T-helper 2 cell treated with Interferon-gamma antibody and Interleukin-4, amounts not matched to agents 5 μg/mL and 100 μg/mL, for 36 hours (primary cell): ENCODE measurements around the gene AZGP1.
"Not testable (repeated sequence)": the region's sequence is repeated elsewhere in the genome, so short reads cannot be mapped to it uniquely, and the experiment has no call there.

ENCODE experiments used
- DNase-seq: peaks from one replicate; pipeline ENCODE4 v3.0.0; 2021; ENCODE audit warnings: low spot score
- H3K27ac Mint-ChIP-seq: one replicate; pipeline ENCODE4 v1.8.0; 2021; ENCODE audit warnings: mild to moderate bottlenecking, mixed read lengths
- H3K27me3 Mint-ChIP-seq: one replicate; pipeline ENCODE4 v1.8.0; 2021; ENCODE audit warnings: low read depth, mixed read lengths
- H3K36me3 Mint-ChIP-seq: one replicate; pipeline ENCODE4 v1.8.0; 2021; ENCODE audit warnings: low read depth, mixed read lengths
- H3K4me1 Mint-ChIP-seq: one replicate; pipeline ENCODE4 v1.8.0; 2021; ENCODE audit warnings: low read depth, mixed read lengths
- H3K4me3 Mint-ChIP-seq: one replicate; pipeline ENCODE4 v1.8.0; 2022; ENCODE audit warnings: mild to moderate bottlenecking, moderate library complexity, mixed read lengths
- H3K9me3 Mint-ChIP-seq: one replicate; pipeline ENCODE4 v1.8.0; 2021; ENCODE audit warnings: mixed read lengths

The AZGP1 gene

GRCh38 chr7:99987846-99988245, 12.0 kb upstream of the AZGP1 start:
- no peak overlapping the region for H3K27ac Mint-ChIP-seq
- peaks cover 19% of the 10 kb centered on the region for H3K27me3 Mint-ChIP-seq
- H3K36me3 Mint-ChIP-seq: no peaks in the 10 kb centered on the region
- peaks cover under 1% of the 10 kb centered on the region for H3K9me3 Mint-ChIP-seq
- H3K4me1 Mint-ChIP-seq: peaks cover 9% of the 10 kb centered on the region
- DNase-seq: no peak
- H3K4me3 Mint-ChIP-seq: no peak overlapping the region

GRCh38 chr7:99987306-99987705, 11.5 kb upstream of the AZGP1 start:
- H3K4me1 Mint-ChIP-seq, H3K27ac Mint-ChIP-seq, H3K36me3 Mint-ChIP-seq, DNase-seq, H3K4me3 Mint-ChIP-seq, H3K9me3 Mint-ChIP-seq: not testable (repeated sequence)
- peaks cover 19% of the 10 kb centered on the region for H3K27me3 Mint-ChIP-seq

GRCh38 chr7:99984593-99984992, 8.8 kb upstream of the AZGP1 start:
- DNase-seq: no peak
- Mint-ChIP-seq H3K4me1 (peaks cover 3% of the 10 kb centered on the region), H3K27ac (no peak overlapping the region), H3K4me3 (no peak overlapping the region), H3K36me3 (no peaks in the 10 kb centered on the region), H3K9me3 (peaks cover 5% of the 10 kb centered on the region), H3K27me3 (peaks cover 17% of the 10 kb centered on the region)

- not testable (repeated sequence) for H3K27me3 Mint-ChIP-seq, H3K9me3 Mint-ChIP-seq, H3K4me1 Mint-ChIP-seq
These were observed 5.2 kb upstream of the AZGP1 start for GRCh38 chr7:99981066-99981465.

GRCh38 chr7:99980448-99980872, 4.6 kb upstream of the AZGP1 start:
- not testable (repeated sequence) for H3K4me3 Mint-ChIP-seq, H3K27me3 Mint-ChIP-seq, H3K9me3 Mint-ChIP-seq, H3K36me3 Mint-ChIP-seq, H3K27ac Mint-ChIP-seq, H3K4me1 Mint-ChIP-seq, DNase-seq

More at GRCh38 chr7:99981066-99981465, 5.2 kb upstream of the AZGP1 start:
- not testable (repeated sequence) for H3K27ac Mint-ChIP-seq, DNase-seq, H3K36me3 Mint-ChIP-seq, H3K4me3 Mint-ChIP-seq

- not testable (repeated sequence) for H3K4me3 Mint-ChIP-seq, H3K9me3 Mint-ChIP-seq, H3K27ac Mint-ChIP-seq, H3K4me1 Mint-ChIP-seq, H3K36me3 Mint-ChIP-seq, H3K27me3 Mint-ChIP-seq
- DNase-seq: peak; percentile 44
These were observed 4.0 kb upstream of the AZGP1 start for GRCh38 chr7:99979814-99980225.

- Mint-ChIP-seq H3K27me3 (no peaks in the 10 kb centered on the region), H3K9me3 (no peaks in the 10 kb centered on the region), H3K4me3 (no peak overlapping the region), H3K36me3 (no peaks in the 10 kb centered on the region), H3K27ac (no peak overlapping the region), H3K4me1 (peaks cover 7% of the 10 kb centered on the region)
- no peak for DNase-seq
These were observed 795 bp upstream of the AZGP1 start for GRCh38 chr7:99976626-99977025.

- Mint-ChIP-seq H3K4me1 (peaks cover 7% of the 10 kb centered on the region), H3K27me3 (peaks cover 5% of the 10 kb centered on the region), H3K27ac (no peak overlapping the region), H3K4me3 (no peak overlapping the region), H3K36me3 (no peaks in the 10 kb centered on the region), H3K9me3 (no peaks in the 10 kb centered on the region)
- no peak for DNase-seq
These were observed 1.1 kb downstream of the AZGP1 start for GRCh38 chr7:99974681-99975080.

GRCh38 chr7:99973817-99974216, 2.0 kb downstream of the AZGP1 start:
- not testable (repeated sequence) for H3K27me3 Mint-ChIP-seq, H3K4me3 Mint-ChIP-seq, H3K36me3 Mint-ChIP-seq, H3K27ac Mint-ChIP-seq, DNase-seq, H3K9me3 Mint-ChIP-seq, H3K4me1 Mint-ChIP-seq

- H3K4me1 Mint-ChIP-seq: peaks cover 4% of the 10 kb centered on the region
- H3K27me3 Mint-ChIP-seq: peaks cover 7% of the 10 kb centered on the region
- H3K9me3 Mint-ChIP-seq: no peaks in the 10 kb centered on the region
- H3K36me3 Mint-ChIP-seq: no peaks in the 10 kb centered on the region
- H3K27ac Mint-ChIP-seq: no peak overlapping the region
- no peak overlapping the region for H3K4me3 Mint-ChIP-seq
- DNase-seq: no peak
These were observed 4.6 kb downstream of the AZGP1 start for GRCh38 chr7:99971242-99971641.

GRCh38 chr7:99969813-99970212, 6.0 kb downstream of the AZGP1 start:
- H3K27me3 Mint-ChIP-seq, H3K4me3 Mint-ChIP-seq, H3K9me3 Mint-ChIP-seq, H3K4me1 Mint-ChIP-seq, DNase-seq, H3K27ac Mint-ChIP-seq, H3K36me3 Mint-ChIP-seq: not testable (repeated sequence)

- no peaks in the 10 kb centered on the region for H3K9me3 Mint-ChIP-seq
- DNase-seq: no peak
- H3K27me3 Mint-ChIP-seq: peaks cover 7% of the 10 kb centered on the region
- no peaks in the 10 kb centered on the region for H3K36me3 Mint-ChIP-seq
- no peak overlapping the region for H3K4me3 Mint-ChIP-seq
- peaks cover 2% of the 10 kb centered on the region for H3K4me1 Mint-ChIP-seq
- H3K27ac Mint-ChIP-seq: no peak overlapping the region
These were observed 6.5 kb downstream of the AZGP1 start for GRCh38 chr7:99969298-99969697.

GRCh38 chr7:99958564-99959227, 17.1 kb downstream of the AZGP1 start:
- Mint-ChIP-seq H3K9me3 (no peaks in the 10 kb centered on the region), H3K4me1 (peaks cover 3% of the 10 kb centered on the region), H3K36me3 (no peaks in the 10 kb centered on the region), H3K27me3 (no peaks in the 10 kb centered on the region), H3K27ac (no peak overlapping the region), H3K4me3 (no peak overlapping the region)
- no peak for DNase-seq

- no peak overlapping the region for H3K4me3 Mint-ChIP-seq
- peaks cover 5% of the 10 kb centered on the region for H3K4me1 Mint-ChIP-seq
- DNase-seq: no peak
- no peak overlapping the region for H3K27ac Mint-ChIP-seq
- no peaks in the 10 kb centered on the region for H3K27me3 Mint-ChIP-seq
- peaks cover 9% of the 10 kb centered on the region for H3K9me3 Mint-ChIP-seq
- no peaks in the 10 kb centered on the region for H3K36me3 Mint-ChIP-seq
These were observed 20.6 kb downstream of the AZGP1 start for GRCh38 chr7:99955247-99955646.

GRCh38 chr7:99954643-99955042, 21.2 kb downstream of the AZGP1 start:
- not testable (repeated sequence) for H3K36me3 Mint-ChIP-seq, H3K27me3 Mint-ChIP-seq, H3K27ac Mint-ChIP-seq, H3K4me3 Mint-ChIP-seq, H3K4me1 Mint-ChIP-seq, DNase-seq
- peaks cover 12% of the 10 kb centered on the region for H3K9me3 Mint-ChIP-seq
